B cell (primary cell): ENCODE measurements around the gene ZFP69. TPM values are rescaled to one million over a fixed set of nuclear protein-coding genes. Genes with fewer than 3 reads are reported as not detected.
A peak's percentile ranks its signal among the peaks of the same experiment; 100 is the strongest.

Source experiments
- ATAC-seq: fragments of 200-7000 bp; cut with Tn5 transposase; one replicate; pipeline ENCODE4 v1.10.0; 2021; ENCODE audit warnings: low read depth, mild to moderate bottlenecking, moderate number of reproducible peaks, moderate library complexity
- CTCF ChIA-PET: fragments of 350-600 bp; sonication (Branson Sonifier 250); formaldehyde crosslinking; loops from one replicate; lab custom pipeline; 2021; ENCODE audit warnings: antibody characterized with exemption, inconsistent platforms; lab: Charles Lee
- POLR2A ChIA-PET: fragments of 350-600 bp; sonication (Branson Sonifier 250); formaldehyde crosslinking; loops from one replicate; lab custom pipeline; 2021; ENCODE audit warnings: antibody characterized with exemption; lab: Charles Lee
- DNase-seq: peaks from one replicate; pipeline ENCODE4 v3.0.0; 2013
- H2AFZ ChIP-seq: 2 replicates; pipeline ENCODE4 v1.6.1; 2012; ENCODE audit warnings: mild to moderate bottlenecking, low read depth, low read length; ENCODE audit not compliant: insufficient read depth, poor library complexity, severe bottlenecking
- H3K27ac ChIP-seq, 2 donors: 1 replicate in 1 of 2; 2 replicates in 1 of 2; pipeline ENCODE4 v1.5.1; 2012 to 2013; ENCODE audit warnings: low read length in 2 of 2, mild to moderate bottlenecking in 2 of 2, moderate library complexity in 1 of 2
- H3K27me3 ChIP-seq, 4 experiments: fragments of 200-600 bp in 1 of 4; sonication (generic) in 1 of 4; replicated peaks in 1 of 4; 1 replicate in 2 of 4; 2 replicates in 2 of 4; pipeline versions ENCODE4 v1.6.1 to v1.7.0; 2013 to 2016; ENCODE audit warnings: low read length in 3 of 4, mild to moderate bottlenecking in 2 of 4, mixed read lengths in 1 of 4, moderate library complexity in 1 of 4; ENCODE audit not compliant: insufficient read depth in 4 of 4, control insufficient read depth in 3 of 4; ENCODE audit errors: control extremely low read depth in 1 of 4
- H3K36me3 ChIP-seq, 2 experiments: replicated peaks in 1 of 2; 1 replicate in 1 of 2; 2 replicates in 1 of 2; pipeline versions ENCODE4 v1.6.1 to v1.7.1; 2013; ENCODE audit warnings: low read length in 1 of 2; ENCODE audit not compliant: insufficient read depth in 2 of 2, control insufficient read depth in 1 of 2; ENCODE audit errors: control extremely low read depth in 1 of 2, extremely low read depth in 1 of 2
- H3K4me1 ChIP-seq, 2 donors: fragments of 200-600 bp in 1 of 2; sonication (generic) in 1 of 2; 1 replicate in 1 of 2; 2 replicates in 1 of 2; pipeline versions ENCODE4 v1.5.1 to v1.6.1; 2013 to 2017; ENCODE audit warnings: low read length in 2 of 2; ENCODE audit not compliant: control insufficient read depth in 2 of 2, insufficient read depth in 2 of 2
- H3K4me2 ChIP-seq: replicated peaks from 2 replicates; pipeline ENCODE3; 2012; ENCODE audit warnings: mild to moderate bottlenecking, low read depth, low read length; ENCODE audit not compliant: poor library complexity, severe bottlenecking
- H3K4me3 ChIP-seq, 5 experiments: fragments of 200-600 bp in 1 of 5; sonication (generic) in 1 of 5; 1 replicate in 3 of 5; 2 replicates in 2 of 5; pipeline versions ENCODE4 v1.5.1 to v1.7.0; 2011 to 2016; ENCODE audit warnings: low read length in 4 of 5, mild to moderate bottlenecking in 4 of 5, low read depth in 2 of 5, control low read depth in 1 of 5, moderate library complexity in 1 of 5; ENCODE audit not compliant: insufficient read depth in 1 of 5; ENCODE audit errors: control extremely low read depth in 1 of 5, extremely low read depth in 1 of 5
- H3K79me2 ChIP-seq: fragments of 200-600 bp; sonication (generic); one replicate; pipeline ENCODE4 v1.6.0; 2016; ENCODE audit warnings: low read length; ENCODE audit not compliant: control insufficient read depth, insufficient read depth
- H3K9ac ChIP-seq: fragments of 200-600 bp; sonication (generic); 2 replicates; pipeline ENCODE4 v1.6.1; 2017; ENCODE audit warnings: mild to moderate bottlenecking, low read length, moderate library complexity
- H3K9me3 ChIP-seq, 3 donors: one replicate each; pipeline versions ENCODE4 v1.6.1 to v1.7.1; 2013; ENCODE audit warnings: low read length in 2 of 3; ENCODE audit not compliant: control insufficient read depth in 2 of 3, insufficient read depth in 1 of 3; ENCODE audit errors: control extremely low read depth in 1 of 3
- H4K20me1 ChIP-seq: 2 replicates; pipeline ENCODE4 v1.6.0; 2012; ENCODE audit warnings: mild to moderate bottlenecking, low read length; ENCODE audit not compliant: insufficient read depth, control insufficient read depth, poor library complexity, severe bottlenecking
- H3K27ac Mint-ChIP-seq: one replicate; pipeline ENCODE4 v1.8.0; 2021; ENCODE audit warnings: mixed read lengths
- H3K27me3 Mint-ChIP-seq: one replicate; pipeline ENCODE4 v1.8.0; 2021; ENCODE audit warnings: mixed read lengths
- H3K4me1 Mint-ChIP-seq: one replicate; pipeline ENCODE4 v1.8.0; 2021; ENCODE audit warnings: mixed read lengths
- H3K4me3 Mint-ChIP-seq: one replicate; pipeline ENCODE4 v1.8.0; 2021; ENCODE audit warnings: mixed read lengths
- H3K9me3 Mint-ChIP-seq: one replicate; pipeline ENCODE4 v1.8.0; 2022; ENCODE audit warnings: mixed read lengths; ENCODE audit not compliant: insufficient read depth
- EZH2 ChIP-seq: IDR thresholded peaks from 2 replicates; pipeline ENCODE4 v1.6.1; 2012; ENCODE audit warnings: borderline replicate concordance, low read depth, mild to moderate bottlenecking, moderate library complexity, low read length; ENCODE audit not compliant: insufficient read depth, poor library complexity, severe bottlenecking
- WGBS: methylation state at CpG from one replicate; pipeline ENCODE4 v1.1.5; 2013; ENCODE audit warnings: missing lambda C conversion rate; ENCODE audit not compliant: insufficient coverage; 5-methylcytosine and 5-hydroxymethylcytosine counted together
- intact Hi-C: fragments of 100-400 bp; cut with micrococcal nuclease; formaldehyde crosslinking; loops from one replicate; pipeline ENCODE4 v1.10.0; 2022
- polyA plus RNA-seq: library from polyadenylated mRNA; depleted of rRNA; stranded (reverse); fragments of >200 nt; gene quantifications from 2 replicates; pipeline ENCODE4 v1.2.3, GENCODE V29; 2012
- total RNA-seq, 2 donors: library from RNA; stranded (reverse); fragments of 120-200 nt in 1 of 2; gene quantifications; 1 replicate in 1 of 2; 2 replicates in 1 of 2; pipeline versions ENCODE4 v1.2.3 to v1.2.4, GENCODE V29; 2013 to 2022
- TF ChIP-seq, protein P1 (sequence below): fragments of 200-600 bp; IDR thresholded peaks from one replicate; pipeline ENCODE4 v1.8.0; 2022; ENCODE audit warnings: antibody characterized with exemption, mild to moderate bottlenecking

The ZFP69 gene
- total and polyA plus RNA-seq, 2 donors (not counting 1 experiment from before 2014, with no cell fraction given): 2.9 to 7.5 TPM

DNA sequence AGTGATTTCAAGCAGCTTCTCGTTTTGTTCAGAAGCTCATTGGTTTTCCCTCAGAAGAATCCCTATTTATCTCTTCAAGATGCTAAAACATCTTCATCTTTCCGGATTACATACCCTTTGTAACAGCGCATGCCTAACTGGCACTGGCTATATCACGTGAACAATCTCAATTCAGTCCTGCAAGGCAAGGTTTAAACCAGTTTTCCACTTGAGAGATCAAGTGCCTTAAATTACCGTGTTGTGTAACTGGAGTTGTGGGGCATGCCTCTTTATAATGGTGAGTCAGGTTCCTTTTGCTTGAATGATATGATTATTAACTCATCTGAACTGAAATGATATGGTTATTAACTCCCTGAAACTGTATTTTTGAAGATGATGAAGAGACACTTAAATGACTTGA is 37.8 kb upstream of the ZFP69 start:
- CTCF ChIA-PET: interaction anchor here (0.8 to 7.3 kb wide), 17 partner anchors 9 to 355 kb away, joined by 3 to 80 read pairs (median 5); partner anchors contain the start of gene ZNF684
- Mint-ChIP-seq H3K27ac (no peak overlapping the region), H3K4me3 (no peak overlapping the region), H3K9me3 (no peaks in the 10 kb centered on the region), H3K4me1 (peaks cover 2% of the 10 kb centered on the region), H3K27me3 (no peaks in the 10 kb centered on the region)
- ATAC-seq (no peak), DNase-seq (no peak)
- intact Hi-C loops: no loop called here
- Histone ChIP-seq H3K4me3 (no peak overlapping the region), H3K27ac (no peak overlapping the region), H3K9ac (no peak overlapping the region), H3K4me1 (no peaks in the 10 kb centered on the region), H3K36me3 (no peaks in the 10 kb centered on the region), H2AFZ (no peak overlapping the region), H3K27me3 (no peaks in the 10 kb centered on the region), H3K9me3 (peaks cover 0 to 2% (median 0%) of the 10 kb centered on the region in 3 donors), H4K20me1 (no peaks in the 10 kb centered on the region), H3K79me2 (no peaks in the 10 kb centered on the region), H3K4me2 (no peak overlapping the region)
- TF ChIP-seq, protein P1, sequence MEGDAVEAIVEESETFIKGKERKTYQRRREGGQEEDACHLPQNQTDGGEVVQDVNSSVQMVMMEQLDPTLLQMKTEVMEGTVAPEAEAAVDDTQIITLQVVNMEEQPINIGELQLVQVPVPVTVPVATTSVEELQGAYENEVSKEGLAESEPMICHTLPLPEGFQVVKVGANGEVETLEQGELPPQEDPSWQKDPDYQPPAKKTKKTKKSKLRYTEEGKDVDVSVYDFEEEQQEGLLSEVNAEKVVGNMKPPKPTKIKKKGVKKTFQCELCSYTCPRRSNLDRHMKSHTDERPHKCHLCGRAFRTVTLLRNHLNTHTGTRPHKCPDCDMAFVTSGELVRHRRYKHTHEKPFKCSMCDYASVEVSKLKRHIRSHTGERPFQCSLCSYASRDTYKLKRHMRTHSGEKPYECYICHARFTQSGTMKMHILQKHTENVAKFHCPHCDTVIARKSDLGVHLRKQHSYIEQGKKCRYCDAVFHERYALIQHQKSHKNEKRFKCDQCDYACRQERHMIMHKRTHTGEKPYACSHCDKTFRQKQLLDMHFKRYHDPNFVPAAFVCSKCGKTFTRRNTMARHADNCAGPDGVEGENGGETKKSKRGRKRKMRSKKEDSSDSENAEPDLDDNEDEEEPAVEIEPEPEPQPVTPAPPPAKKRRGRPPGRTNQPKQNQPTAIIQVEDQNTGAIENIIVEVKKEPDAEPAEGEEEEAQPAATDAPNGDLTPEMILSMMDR: no peak
- no peak for TF ChIP-seq EZH2
- 79% methylated on average over 3 of the region's 5 CpGs for WGBS
- POLR2A ChIA-PET: no interaction called here

DNA sequence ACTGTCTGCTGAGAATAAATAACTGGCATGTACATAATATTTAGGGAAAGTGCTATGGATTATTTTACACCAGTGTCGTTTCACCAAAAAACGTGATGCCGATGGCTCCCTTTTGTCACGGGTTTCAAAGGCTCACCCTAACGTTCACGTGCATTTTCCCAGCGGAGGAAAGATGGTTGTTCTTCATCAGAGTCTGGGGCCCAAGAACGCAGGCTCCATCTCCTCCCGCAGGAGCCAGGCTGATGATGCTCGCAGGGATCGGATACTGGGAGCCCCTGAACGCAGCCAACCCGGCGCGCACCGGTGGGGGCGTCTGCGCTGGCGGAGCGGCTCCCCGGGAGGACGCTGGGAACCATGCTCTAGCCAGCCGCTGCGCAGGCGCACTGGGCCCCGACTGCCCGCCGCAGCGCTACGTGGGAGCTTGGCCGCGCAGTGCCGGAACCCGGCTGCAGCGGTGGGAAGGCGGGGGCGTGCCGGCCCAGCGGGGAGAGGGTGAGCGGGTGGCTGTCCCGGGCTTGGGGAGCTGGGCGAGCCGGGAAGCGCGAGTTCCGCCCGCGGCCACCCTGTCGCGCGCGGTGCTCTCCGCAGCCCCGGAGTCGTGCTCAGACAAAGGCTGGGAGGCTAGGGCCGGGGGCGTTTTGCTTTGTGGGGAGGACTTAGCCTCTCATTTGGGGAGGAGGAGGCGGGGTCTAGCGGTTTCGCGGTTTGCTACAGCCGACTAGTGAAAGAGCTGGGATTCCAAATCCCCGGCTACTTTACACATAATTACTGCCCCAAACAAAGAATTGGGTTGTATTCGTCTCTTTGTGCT is 27.2 kb upstream of the ZFP69 start, which contains the start of gene ZFP69B:
TSS of gene ZFP69B (plus strand) at position 793 of the 811 bp plus-strand sequence. CDS start 486 bp downstream, outside the sequence.
- ChIA-PET CTCF (interaction anchor here (0.6 to 2.9 kb wide), 5 partner anchors 11 to 296 kb away, joined by 3 to 16 read pairs (median 3); partner anchors contain the start of gene ZNF684), POLR2A (interaction anchor here (0.6 to 1.7 kb wide), 9 partner anchors 17 to 1235 kb away, joined by 3 to 7 read pairs (median 3); partner anchors contain the start of genes ZFP69 and ZNF684)
- H3K9ac ChIP-seq: peak within 1 kb of the TSS; percentile 77
- peak within 1 kb of the TSS in 1 of 2 donors; percentile 60 for H3K27ac ChIP-seq
- peaks cover 14 to 17% of the 10 kb centered on the region in 2 donors for H3K4me1 ChIP-seq
- Mint-ChIP-seq H3K27me3 (no peaks in the 10 kb centered on the region), H3K27ac (peak within 1 kb of the TSS; percentile 93), H3K4me3 (peak within 1 kb of the TSS; percentile 96), H3K4me1 (peaks cover 27% of the 10 kb centered on the region), H3K9me3 (peaks cover 8% of the 10 kb centered on the region)
- peak; percentile 81 for ATAC-seq
- intact Hi-C loops: loop anchor here (1.0 to 5.0 kb wide), 5 partner anchors 27 to 297 kb away; partner anchors contain the start of genes SMAP2, ZFP69 and ZNF684
- H3K79me2 ChIP-seq: no peaks in the 10 kb centered on the region
- no peaks in the 10 kb centered on the region for H3K27me3 ChIP-seq
- H3K9me3 ChIP-seq: peaks cover 9 to 33% (median 17%) of the 10 kb centered on the region in 3 donors
- peak within 1 kb of the TSS; percentile 62 to 79 (median 76) for H3K4me3 ChIP-seq
- H3K36me3 ChIP-seq: peaks cover 1 to 4% of the 10 kb centered on the region in 2 experiments
- no peak for TF ChIP-seq EZH2
- TF ChIP-seq, protein P1: no peak
- DNase-seq: peak; percentile 92
- H3K4me2 ChIP-seq: peak within 1 kb of the TSS; percentile 80
- H4K20me1 ChIP-seq: no peaks in the 10 kb centered on the region
- 0% methylated on average over 57 of the region's 64 CpGs for WGBS
- H2AFZ ChIP-seq: peak within 1 kb of the TSS; percentile 92
